Smooth muscle cell (in vitro differentiated cells): ENCODE results near the gene CRYBB3. TPM values are rescaled to one million over a fixed set of nuclear protein-coding genes. Genes with fewer than 3 reads are reported as not detected.
A peak's percentile ranks its signal among the peaks of the same experiment; 100 is the strongest.

ENCODE experiments used
- DNase-seq: peaks from one replicate; lab custom pipeline; 2025; ENCODE audit not compliant: unreplicated experiment; lab: John Stamatoyannopoulos, UW
- H2AFZ ChIP-seq: fragments of 200-600 bp; sonication (generic); 2 replicates; pipeline ENCODE4 v1.6.0; 2016; ENCODE audit warnings: antibody characterized with exemption, low read depth, mild to moderate bottlenecking
- H3F3A ChIP-seq: fragments of 200-600 bp; sonication (generic); 2 replicates; pipeline ENCODE4 v1.6.0; 2017; ENCODE audit warnings: antibody characterized with exemption, low read depth
- H3K27ac ChIP-seq: fragments of 200-600 bp; sonication (generic); 2 replicates; pipeline ENCODE4 v1.5.1; 2016; ENCODE audit warnings: low read depth, mild to moderate bottlenecking
- H3K27me3 ChIP-seq: fragments of 200-600 bp; sonication (generic); 2 replicates; pipeline ENCODE4 v1.6.1; 2016; ENCODE audit warnings: low read depth, mild to moderate bottlenecking
- H3K36me3 ChIP-seq: fragments of 200-600 bp; sonication (generic); 2 replicates; pipeline ENCODE4 v1.5.1; 2016; ENCODE audit warnings: low read depth
- H3K4me1 ChIP-seq: fragments of 200-600 bp; sonication (generic); 2 replicates; pipeline ENCODE4 v1.5.1; 2016; ENCODE audit warnings: low read depth
- H3K4me2 ChIP-seq: fragments of 200-600 bp; sonication (generic); 2 replicates; pipeline ENCODE4 v1.6.0; 2016; ENCODE audit warnings: mild to moderate bottlenecking
- H3K4me3 ChIP-seq: fragments of 200-600 bp; sonication (generic); 2 replicates; pipeline ENCODE4 v1.5.1; 2016; ENCODE audit warnings: mild to moderate bottlenecking
- H3K79me2 ChIP-seq: fragments of 200-600 bp; sonication (generic); 2 replicates; pipeline ENCODE4 v1.6.0; 2016; ENCODE audit warnings: low read depth, mild to moderate bottlenecking
- H3K9ac ChIP-seq: fragments of 200-600 bp; sonication (generic); 2 replicates; pipeline ENCODE4 v1.6.0; 2016; ENCODE audit warnings: low read depth
- H3K9me3 ChIP-seq: fragments of 200-600 bp; sonication (generic); replicated peaks from 2 replicates; pipeline ENCODE4 v1.5.1; 2016; ENCODE audit warnings: low read depth
- H4K20me1 ChIP-seq: fragments of 200-600 bp; sonication (generic); 2 replicates; pipeline ENCODE4 v1.6.0; 2016; ENCODE audit warnings: low read depth
- WGBS: methylation state at CpG from one replicate; pipeline ENCODE4 v1.1.7; 2016; ENCODE audit warnings: low lambda C conversion rate; 5-methylcytosine and 5-hydroxymethylcytosine counted together
- polyA plus RNA-seq: library from polyadenylated mRNA; unstranded; fragments of >200 nt; fragmentation: Nextera tagmentation; extraction: Ambion mirVana; gene quantifications from 2 replicates; pipeline ENCODE4 v1.2.1, GENCODE V29; 2016
- total RNA-seq: library from RNA; depleted of rRNA; stranded (reverse); fragments of >200 nt; gene quantifications from 2 replicates; pipeline ENCODE4 v1.2.3, GENCODE V29; 2014
- TF ChIP-seq, protein P1 (sequence below): fragments of 200-600 bp; sonication (generic); IDR thresholded peaks from 2 replicates; pipeline ENCODE4 v1.5.1; 2017; ENCODE audit warnings: borderline replicate concordance, mild to moderate bottlenecking, antibody characterized with exemption; ENCODE audit not compliant: insufficient read depth, poor library complexity, severe bottlenecking

The CRYBB3 gene
- not detected in 2 replicates for total RNA-seq
- not detected in 2 replicates for polyA plus RNA-seq

DNA sequence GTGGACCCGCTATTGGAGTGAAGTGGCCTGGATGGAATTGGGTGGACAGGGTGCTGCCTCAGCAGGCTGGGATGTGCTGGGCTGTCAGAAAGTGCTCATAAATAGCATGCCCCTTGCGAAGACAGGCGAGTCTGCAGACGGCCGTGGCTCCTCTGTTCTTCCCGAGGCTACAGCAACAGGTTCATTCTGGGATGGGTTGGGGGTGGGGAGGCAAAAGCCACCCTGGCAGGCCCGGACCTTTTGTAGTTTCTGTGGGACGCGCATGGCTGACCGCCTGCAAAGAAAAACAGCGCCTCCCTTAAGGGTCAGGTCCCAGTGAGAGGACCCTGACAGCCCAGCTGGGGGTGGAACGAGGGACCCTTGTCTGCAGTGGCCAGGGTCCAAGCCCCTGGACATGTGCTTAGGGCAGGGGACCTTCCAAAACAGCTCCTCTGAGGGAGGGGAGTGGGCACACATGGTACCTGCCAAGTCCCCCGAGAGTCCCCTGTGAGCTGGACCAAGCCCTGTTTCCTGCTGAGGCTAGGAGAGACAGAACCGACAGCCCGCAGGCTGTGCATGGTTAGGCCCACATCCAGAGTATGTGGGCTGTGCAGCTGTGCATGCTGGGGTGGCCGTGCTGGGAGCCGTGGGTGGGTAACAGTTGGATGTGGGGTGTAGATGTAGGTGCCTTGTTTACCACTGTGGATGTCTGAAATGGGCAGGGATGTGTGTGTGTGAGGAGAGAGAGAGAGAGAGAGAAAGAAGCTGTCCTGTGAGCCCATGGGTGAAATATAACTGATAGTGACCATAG, at the start of gene CRYBB3:
Gene CRYBB3, plus strand, starts transcription at position 128 of the 790 bp plus-strand sequence. CDS start 1,539 bp downstream, outside the sequence.
- peaks cover 3% of the 10 kb centered on the region for H3K4me1 ChIP-seq
- H3K9ac ChIP-seq = no peak within 1 kb of the TSS
- no peak within 1 kb of the TSS for H3K4me2 ChIP-seq
- no peaks in the 10 kb centered on the region for H3K79me2 ChIP-seq
- no peaks in the 10 kb centered on the region for H3K36me3 ChIP-seq
- TF ChIP-seq, protein P1, sequence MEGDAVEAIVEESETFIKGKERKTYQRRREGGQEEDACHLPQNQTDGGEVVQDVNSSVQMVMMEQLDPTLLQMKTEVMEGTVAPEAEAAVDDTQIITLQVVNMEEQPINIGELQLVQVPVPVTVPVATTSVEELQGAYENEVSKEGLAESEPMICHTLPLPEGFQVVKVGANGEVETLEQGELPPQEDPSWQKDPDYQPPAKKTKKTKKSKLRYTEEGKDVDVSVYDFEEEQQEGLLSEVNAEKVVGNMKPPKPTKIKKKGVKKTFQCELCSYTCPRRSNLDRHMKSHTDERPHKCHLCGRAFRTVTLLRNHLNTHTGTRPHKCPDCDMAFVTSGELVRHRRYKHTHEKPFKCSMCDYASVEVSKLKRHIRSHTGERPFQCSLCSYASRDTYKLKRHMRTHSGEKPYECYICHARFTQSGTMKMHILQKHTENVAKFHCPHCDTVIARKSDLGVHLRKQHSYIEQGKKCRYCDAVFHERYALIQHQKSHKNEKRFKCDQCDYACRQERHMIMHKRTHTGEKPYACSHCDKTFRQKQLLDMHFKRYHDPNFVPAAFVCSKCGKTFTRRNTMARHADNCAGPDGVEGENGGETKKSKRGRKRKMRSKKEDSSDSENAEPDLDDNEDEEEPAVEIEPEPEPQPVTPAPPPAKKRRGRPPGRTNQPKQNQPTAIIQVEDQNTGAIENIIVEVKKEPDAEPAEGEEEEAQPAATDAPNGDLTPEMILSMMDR = no peak
- no peaks in the 10 kb centered on the region for H3F3A ChIP-seq
- no peak within 1 kb of the TSS for H3K4me3 ChIP-seq
- H3K9me3 ChIP-seq = no peaks in the 10 kb centered on the region
- DNase-seq = no peak
- H3K27me3 ChIP-seq = no peaks in the 10 kb centered on the region
- H4K20me1 ChIP-seq = no peaks in the 10 kb centered on the region
- no peak within 1 kb of the TSS for H3K27ac ChIP-seq
- no peak within 1 kb of the TSS for H2AFZ ChIP-seq
- WGBS = 91% methylated on average over 17 of the region's 17 CpGs

DNA sequence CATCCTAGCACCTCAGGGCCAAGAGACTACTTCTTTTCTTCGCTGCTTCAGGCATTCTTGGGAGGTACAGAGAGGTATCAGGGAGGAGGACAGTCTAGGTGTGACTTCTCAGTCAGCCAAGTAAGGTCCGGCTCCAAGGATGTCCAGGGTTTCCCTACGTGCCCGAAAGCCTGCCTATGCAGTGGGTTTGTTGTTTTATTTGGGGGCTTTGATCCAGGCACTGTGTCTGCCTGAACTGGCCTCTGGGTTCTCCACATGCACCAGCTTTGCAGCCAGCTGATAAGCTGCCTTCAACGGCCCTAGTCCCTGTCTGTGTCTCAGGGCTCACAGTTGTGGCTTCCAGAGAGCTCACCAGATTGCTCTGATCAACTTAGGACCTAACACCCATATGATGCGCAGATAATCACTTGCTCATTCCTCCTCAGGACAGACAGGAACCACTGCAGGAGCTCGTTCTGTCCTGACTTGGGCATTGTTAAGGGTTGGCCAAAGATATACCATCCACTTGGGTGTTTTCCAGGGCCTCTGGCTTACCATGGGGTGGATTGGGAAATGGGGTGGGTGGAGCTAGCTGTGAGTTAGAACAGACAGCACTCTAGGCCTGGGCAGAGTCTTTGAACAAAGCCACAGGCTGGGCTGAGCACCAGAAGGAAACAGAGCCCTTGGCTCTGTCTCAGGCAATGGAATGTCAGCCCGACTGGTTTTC, 45.5 kb upstream of the CRYBB3 start:
- Histone ChIP-seq H3K9ac (no peak overlapping the region), H3K27ac (peak overlapping the region; percentile 3), H3K4me3 (no peak overlapping the region), H2AFZ (no peak overlapping the region), H4K20me1 (peaks cover 12% of the 10 kb centered on the region), H3K36me3 (no peaks in the 10 kb centered on the region), H3K79me2 (no peaks in the 10 kb centered on the region), H3K4me1 (peaks cover 8% of the 10 kb centered on the region), H3K9me3 (no peaks in the 10 kb centered on the region), H3K27me3 (no peaks in the 10 kb centered on the region), H3K4me2 (peak overlapping the region; percentile 37), H3F3A (no peaks in the 10 kb centered on the region)
- 43% methylated on average over 8 of the region's 8 CpGs for WGBS
- TF ChIP-seq, protein P1 = no peak
- DNase-seq = peak; percentile 23

DNA sequence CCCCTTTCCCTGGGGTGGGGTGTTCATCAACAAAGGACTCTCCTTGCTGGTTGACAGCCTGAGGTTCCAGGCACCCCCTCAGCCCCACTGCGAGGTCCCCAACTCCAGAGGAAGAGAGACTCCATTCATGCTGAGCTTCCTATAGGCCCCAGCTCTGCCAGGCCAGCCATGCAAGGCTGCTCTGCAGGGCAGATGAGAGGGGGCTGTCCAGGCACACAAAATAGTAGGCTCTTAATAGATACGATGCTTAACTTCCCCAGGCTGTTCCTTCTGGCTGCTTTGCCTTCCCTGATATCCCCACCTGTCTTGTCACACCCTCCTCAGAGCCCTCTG, 45.0 kb upstream of the CRYBB3 start:
- H3K4me3 ChIP-seq = no peak overlapping the region
- H3K4me2 ChIP-seq = peak overlapping the region; percentile 37
- no peak overlapping the region for H2AFZ ChIP-seq
- no peaks in the 10 kb centered on the region for H3K36me3 ChIP-seq
- 71% methylated on average over 2 of the region's 2 CpGs for WGBS
- peak overlapping the region; percentile 3 for H3K27ac ChIP-seq
- H3F3A ChIP-seq = no peaks in the 10 kb centered on the region
- DNase-seq = no peak
- H4K20me1 ChIP-seq = peaks cover 17% of the 10 kb centered on the region
- H3K9ac ChIP-seq = no peak overlapping the region
- TF ChIP-seq, protein P1 = no peak
- H3K79me2 ChIP-seq = no peaks in the 10 kb centered on the region
- H3K4me1 ChIP-seq = peaks cover 8% of the 10 kb centered on the region
- no peaks in the 10 kb centered on the region for H3K9me3 ChIP-seq
- H3K27me3 ChIP-seq = no peaks in the 10 kb centered on the region
